Measurements from ENCODE around the gene BPIFB2.

BPIFB2 gene

GRCh38 chr20:33067806-33068205, 60.3 kb downstream of the BPIFB2 start:
- DNase-seq (ENCODE audit: low read depth in 2 of 3, low spot score in 2 of 3), result no peak

- no peak for DNase-seq (ENCODE audit: low read depth in 2 of 3, low spot score in 2 of 3)
These were observed 60.9 kb downstream of the BPIFB2 start for GRCh38 chr20:33068251-33068939.

GRCh38 chr20:33069673-33070072, 62.2 kb downstream of the BPIFB2 start:
- no peak for DNase-seq (ENCODE audit: low read depth in 2 of 3, low spot score in 2 of 3)

GRCh38 chr20:33070111-33071053, 62.9 kb downstream of the BPIFB2 start:
- DNase-seq (ENCODE audit: low read depth in 2 of 3, low spot score in 2 of 3), result no peak

- DNase-seq (ENCODE audit: low read depth in 2 of 3, low spot score in 2 of 3), result no peak
These were observed 63.7 kb downstream of the BPIFB2 start for GRCh38 chr20:33071198-33071597.

- no peak for DNase-seq (ENCODE audit: low read depth in 2 of 3, low spot score in 2 of 3)
These were observed 64.9 kb downstream of the BPIFB2 start for GRCh38 chr20:33072362-33072761.

- DNase-seq (ENCODE audit: low read depth in 2 of 3, low spot score in 2 of 3), result no peak
These were observed 65.3 kb downstream of the BPIFB2 start for GRCh38 chr20:33072813-33073212.
